ENCODE data around the gene F8. TPM values are rescaled to one million over a fixed set of nuclear protein-coding genes. Genes with fewer than 3 reads are reported as not detected.
A peak's percentile ranks its signal among the peaks of the same experiment; 100 is the strongest.

Gene F8
- total and polyA plus RNA-seq, 9 of the 15 experiments (the other 6 are each of a cell fraction or from before 2014, with no cell fraction given): 0.41 to 3.8 (median 0.91) TPM

- TF ChIP-seq CREB3 (tag; conservative IDR thresholded peaks at IDR 0.05; ENCODE audit: low read depth): no peak
- no peak for TF ChIP-seq MAFF (IDR thresholded peaks at IDR 0.05; ENCODE audit: low read length)
- TF ChIP-seq, protein P1, sequence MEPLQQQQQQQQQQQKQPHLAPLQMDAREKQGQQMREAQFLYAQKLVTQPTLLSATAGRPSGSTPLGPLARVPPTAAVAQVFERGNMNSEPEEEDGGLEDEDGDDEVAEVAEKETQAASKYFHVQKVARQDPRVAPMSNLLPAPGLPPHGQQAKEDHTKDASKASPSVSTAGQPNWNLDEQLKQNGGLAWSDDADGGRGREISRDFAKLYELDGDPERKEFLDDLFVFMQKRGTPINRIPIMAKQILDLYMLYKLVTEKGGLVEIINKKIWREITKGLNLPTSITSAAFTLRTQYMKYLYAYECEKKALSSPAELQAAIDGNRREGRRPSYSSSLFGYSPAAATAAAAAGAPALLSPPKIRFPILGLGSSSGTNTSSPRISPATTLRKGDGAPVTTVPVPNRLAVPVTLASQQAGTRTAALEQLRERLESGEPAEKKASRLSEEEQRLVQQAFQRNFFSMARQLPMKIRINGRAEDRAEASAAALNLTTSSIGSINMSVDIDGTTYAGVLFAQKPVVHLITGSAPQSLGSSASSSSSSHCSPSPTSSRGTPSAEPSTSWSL (CRISPR knock-in tag; IDR thresholded peaks at IDR 0.05; ENCODE audit: borderline replicate concordance): no peak
- TF ChIP-seq C11orf30 (IDR thresholded peaks at IDR 0.05; ENCODE audit: low read depth): peak; percentile 64
- TF ChIP-seq ELK3 (CRISPR knock-in tag; IDR thresholded peaks at IDR 0.05): no peak
- TF ChIP-seq MAFG (tag; conservative IDR thresholded peaks at IDR 0.05): no peak
- no peak for TF ChIP-seq ZBTB34 (CRISPR knock-in tag; IDR thresholded peaks at IDR 0.05)
- TF ChIP-seq CCAR2 (IDR thresholded peaks at IDR 0.05; ENCODE audit: low read depth, low read length): no peak
- TF ChIP-seq RFX5 (IDR thresholded peaks at IDR 0.05; ENCODE audit: low read depth, low read length): no peak
- no peak for TF ChIP-seq CEBPB (tag; IDR thresholded peaks at IDR 0.05)
- TF ChIP-seq RBM34 (IDR thresholded peaks at IDR 0.05; ENCODE audit: borderline replicate concordance, insufficient read depth, low read length): no peak
- no peak for TF ChIP-seq U2AF2 (optimal IDR thresholded peaks at IDR 0.05; ENCODE audit: low read depth, low read length)
- TF ChIP-seq XRCC4 (IDR thresholded peaks at IDR 0.05; ENCODE audit: extremely low read depth, insufficient read depth, insufficient read length): no peak
- TF ChIP-seq CREM (IDR thresholded peaks at IDR 0.05; ENCODE audit: low read depth): peak; percentile 93
- no peak for TF ChIP-seq JUN (IDR thresholded peaks at IDR 0.05; ENCODE audit: borderline replicate concordance, low read depth, low read length)
- TF ChIP-seq JUN (CRISPR knock-in tag; IDR thresholded peaks at IDR 0.05; ENCODE audit: borderline replicate concordance): no peak
- 0 out of 2 replicates have a peak, but pooled peaks have one; percentile 48 for TF ChIP-seq ZNF766 (CRISPR knock-in tag; conservative IDR thresholded peaks at IDR 0.05)
- TF ChIP-seq HDAC3 (IDR thresholded peaks at IDR 0.05; ENCODE audit: borderline replicate concordance, partially characterized antibody): no peak
Measured at GRCh38 chrX:155026727-155027508, 4.4 kb upstream of the F8 start, which contains the start of gene FUNDC2 (continued).

All from K562 (cell line).